Activated CD8-positive, alpha-beta memory T cell treated with anti-CD3 and anti-CD28 coated beads for 48 hours (primary cell): ENCODE results near the gene OR2V1.
"Not testable (repeated sequence)": the region's sequence is repeated elsewhere in the genome, so short reads cannot be mapped to it uniquely, and the experiment has no call there.

Experiments used
- DNase-seq, 3 experiments: peaks; one replicate each; pipeline ENCODE4 v3.0.0-alpha.2; 2020; ENCODE audit warnings: low read depth in 2 of 3, low spot score in 2 of 3

The OR2V1 gene

GRCh38 chr5:181131514-181131913, 545 bp upstream of the OR2V1 start:
- DNase-seq, result no peak

GRCh38 chr5:181130081-181130480, 888 bp downstream of the OR2V1 start:
- not testable (repeated sequence) for DNase-seq

- DNase-seq, result no peak
Measured at GRCh38 chr5:181129601-181130000, 1.4 kb downstream of the OR2V1 start.

- no peak for DNase-seq
Measured at GRCh38 chr5:181127907-181128626, 2.9 kb downstream of the OR2V1 start.

GRCh38 chr5:181127456-181127855, 3.5 kb downstream of the OR2V1 start:
- no peak for DNase-seq

- DNase-seq, result no peak
Measured at GRCh38 chr5:181126841-181127240, 4.1 kb downstream of the OR2V1 start.

GRCh38 chr5:181124526-181124925, 6.4 kb downstream of the OR2V1 start:
- no peak for DNase-seq

- no peak for DNase-seq
Measured at GRCh38 chr5:181121675-181122561, 9.1 kb downstream of the OR2V1 start.

- DNase-seq, result no peak
Measured at GRCh38 chr5:181120761-181121160, 10.2 kb downstream of the OR2V1 start.

GRCh38 chr5:181120306-181120705, 10.7 kb downstream of the OR2V1 start:
- no peak for DNase-seq

GRCh38 chr5:181119105-181119504, 11.9 kb downstream of the OR2V1 start:
- no peak for DNase-seq

GRCh38 chr5:181118369-181118768, 12.6 kb downstream of the OR2V1 start:
- no peak for DNase-seq

GRCh38 chr5:181114844-181115778, 15.9 kb downstream of the OR2V1 start:
- DNase-seq, result no peak

- DNase-seq, result no peak
Measured at GRCh38 chr5:181114284-181114843, 16.6 kb downstream of the OR2V1 start.

- not testable (repeated sequence) for DNase-seq
Measured at GRCh38 chr5:181113572-181113971, 17.4 kb downstream of the OR2V1 start.

- no peak for DNase-seq
Measured at GRCh38 chr5:181112476-181112875, 18.5 kb downstream of the OR2V1 start.

- DNase-seq, result no peak
Measured at GRCh38 chr5:181111010-181111409, 20.0 kb downstream of the OR2V1 start.

GRCh38 chr5:181109489-181110013, 21.4 kb downstream of the OR2V1 start:
- DNase-seq, result no peak

GRCh38 chr5:181108578-181109165, 22.3 kb downstream of the OR2V1 start:
- DNase-seq, result no peak

GRCh38 chr5:181107699-181108098, 23.3 kb downstream of the OR2V1 start:
- no peak for DNase-seq
